WTC11 (cell line): Measurements from ENCODE around the gene FANCC.

Experiments used
- ATF1 ChIP-seq: sonication (generic); formaldehyde crosslinking; IDR thresholded peaks from 2 replicates; pipeline ENCODE4 v1.8.1; 2023; ENCODE audit warnings: mild to moderate bottlenecking, moderate library complexity, missing genetic modification reagents
- ATF2 ChIP-seq: sonication (generic); formaldehyde crosslinking; IDR thresholded peaks from 2 replicates; pipeline ENCODE4 v1.8.1; 2022; ENCODE audit warnings: low read depth, missing genetic modification reagents, borderline replicate concordance
- CTCF ChIP-seq: fragments of 200-600 bp; IDR thresholded peaks from 2 replicates; pipeline ENCODE4 v1.8.0; 2022; ENCODE audit warnings: antibody characterized with exemption
- E2F4 ChIP-seq: sonication (generic); formaldehyde crosslinking; IDR thresholded peaks from 2 replicates; pipeline ENCODE4 v1.8.1; 2022; ENCODE audit warnings: low read depth, mild to moderate bottlenecking, moderate library complexity, missing genetic modification reagents, borderline replicate concordance
- FOXK1 ChIP-seq: sonication (generic); formaldehyde crosslinking; IDR thresholded peaks from 2 replicates; pipeline ENCODE4 v1.8.0; 2022; ENCODE audit warnings: mild to moderate bottlenecking, moderate library complexity, missing genetic modification reagents
- IRF1 ChIP-seq: sonication (generic); formaldehyde crosslinking; IDR thresholded peaks from 2 replicates; pipeline ENCODE4 v1.8.0; 2023; ENCODE audit warnings: missing genetic modification reagents
- IRF2 ChIP-seq: sonication (generic); formaldehyde crosslinking; IDR thresholded peaks from 2 replicates; pipeline ENCODE4 v1.8.0; 2022; ENCODE audit warnings: low read depth, missing genetic modification reagents, borderline replicate concordance
- JAZF1 ChIP-seq: fragments of 250-450 bp; sonication (Bioruptor Pico); IDR thresholded peaks from 2 replicates; pipeline ENCODE4 v1.9.0; 2021; ENCODE audit warnings: moderate library complexity, mild to moderate bottlenecking, inconsistent platforms
- SOX15 ChIP-seq: fragments of 250-450 bp; sonication (Bioruptor Pico); IDR thresholded peaks from 2 replicates; pipeline ENCODE4 v1.9.0; 2021; ENCODE audit warnings: mild to moderate bottlenecking
- SP1 ChIP-seq: sonication (generic); formaldehyde crosslinking; conservative IDR thresholded peaks from 2 replicates; pipeline ENCODE4 v1.8.1; 2022; ENCODE audit warnings: missing genetic modification reagents
- USF1 ChIP-seq: sonication (generic); formaldehyde crosslinking; IDR thresholded peaks from 2 replicates; pipeline ENCODE4 v1.8.0; 2022; ENCODE audit warnings: mild to moderate bottlenecking, missing genetic modification reagents
- USF2 ChIP-seq: sonication (generic); formaldehyde crosslinking; IDR thresholded peaks from 2 replicates; pipeline ENCODE4 v1.8.1; 2023; ENCODE audit warnings: mild to moderate bottlenecking, missing genetic modification reagents, moderate library complexity
- ZNF512 ChIP-seq: sonication (generic); formaldehyde crosslinking; IDR thresholded peaks from 2 replicates; pipeline ENCODE4 v1.8.1; 2022; ENCODE audit warnings: missing genetic modification reagents, borderline replicate concordance

- no peak for TF ChIP-seq ATF1 (CRISPR knock-in tag)
- no peak for TF ChIP-seq JAZF1 (CRISPR knock-in tag)
- no peak for TF ChIP-seq CTCF
- no peak for TF ChIP-seq USF1
- no peak for TF ChIP-seq SP1 (CRISPR knock-in tag)
- no peak for TF ChIP-seq USF2 (CRISPR knock-in tag)
- TF ChIP-seq FOXK1 (CRISPR knock-in tag), result no peak
- no peak for TF ChIP-seq IRF1
- no peak for TF ChIP-seq ATF2 (CRISPR knock-in tag)
- TF ChIP-seq IRF2 (CRISPR knock-in tag), result no peak
- no peak for TF ChIP-seq ZNF512 (CRISPR knock-in tag)
- no peak for TF ChIP-seq E2F4 (CRISPR knock-in tag)
- no peak for TF ChIP-seq SOX15 (CRISPR knock-in tag)
Observed at GRCh38 chr9:95058795-95059386, 258.6 kb downstream of the FANCC start.
